GM18909 (cell line): ENCODE data around the gene ELP2.
"Not testable (repeated sequence)": the region's sequence is repeated elsewhere in the genome, so short reads cannot be mapped to it uniquely, and the experiment has no call there.

ENCODE experiments used
- ATAC-seq: cut with Tn5 transposase; IDR thresholded peaks from one replicate; pipeline ENCODE4 v1.9.1; 2021; ENCODE audit warnings: mild to moderate bottlenecking; ENCODE audit not compliant: unreplicated experiment, poor library complexity

Gene ELP2

GRCh38 chr18:36155851-36156757 is 26.4 kb downstream of the ELP2 start:
- ATAC-seq: no peak

GRCh38 chr18:36157441-36157840 is 27.7 kb downstream of the ELP2 start:
- no peak for ATAC-seq

GRCh38 chr18:36158266-36158867 is 28.7 kb downstream of the ELP2 start:
- no peak for ATAC-seq

- no peak for ATAC-seq
Observed at GRCh38 chr18:36160959-36161371, 31.3 kb downstream of the ELP2 start.

- no peak for ATAC-seq
Observed at GRCh38 chr18:36162981-36163380, 33.3 kb downstream of the ELP2 start.

GRCh38 chr18:36167692-36168218 is 38.1 kb downstream of the ELP2 start:
- ATAC-seq: no peak

GRCh38 chr18:36168296-36168695 is 38.6 kb downstream of the ELP2 start:
- ATAC-seq: not testable (repeated sequence)

GRCh38 chr18:36169938-36170337 is 40.2 kb downstream of the ELP2 start:
- ATAC-seq: no peak

GRCh38 chr18:36175481-36175880 is 45.8 kb downstream of the ELP2 start:
- no peak for ATAC-seq

- ATAC-seq: no peak
Observed at GRCh38 chr18:36176177-36176584, 46.5 kb downstream of the ELP2 start.

- no peak for ATAC-seq
Observed at GRCh38 chr18:36176711-36177110, 47.0 kb downstream of the ELP2 start.

- no peak for ATAC-seq
Observed at GRCh38 chr18:36177913-36178312, 48.2 kb downstream of the ELP2 start.

- no peak for ATAC-seq
Observed at GRCh38 chr18:36179562-36180355, 50.1 kb downstream of the ELP2 start.

GRCh38 chr18:36181441-36181840 is 51.7 kb downstream of the ELP2 start:
- ATAC-seq: no peak

- ATAC-seq: no peak
Observed at GRCh38 chr18:36181898-36182506, 52.3 kb downstream of the ELP2 start.

- ATAC-seq: no peak
Observed at GRCh38 chr18:36183033-36183432, 53.3 kb downstream of the ELP2 start.

GRCh38 chr18:36183987-36184386 is 54.3 kb downstream of the ELP2 start:
- ATAC-seq: no peak

GRCh38 chr18:36185157-36185556 is 55.5 kb downstream of the ELP2 start:
- ATAC-seq: no peak

GRCh38 chr18:36185901-36186460 is 56.3 kb downstream of the ELP2 start:
- no peak for ATAC-seq
